SJCRH30 (cell line): ENCODE data around the gene LDLRAD4. TPM values are rescaled to one million over a fixed set of nuclear protein-coding genes. Genes with fewer than 3 reads are reported as not detected.

ENCODE experiments used
- DNase-seq, 2 experiments: peaks; one replicate each; pipeline ENCODE4 v3.0.0-alpha.2; 2015 to 2020
- H3K27ac ChIP-seq: fragments of 250-450 bp; sonication (Bioruptor Pico); 2 replicates; pipeline ENCODE4 v1.5.1; 2020; ENCODE audit warnings: mild to moderate bottlenecking, moderate library complexity
- H3K27me3 ChIP-seq: fragments of 250-450 bp; sonication (Bioruptor Pico); 2 replicates; pipeline ENCODE4 v1.5.1; 2020; ENCODE audit warnings: mild to moderate bottlenecking, moderate library complexity
- H3K36me3 ChIP-seq: fragments of 250-450 bp; sonication (Bioruptor Pico); 2 replicates; pipeline ENCODE4 v1.5.1; 2020; ENCODE audit warnings: mild to moderate bottlenecking, moderate library complexity
- H3K4me1 ChIP-seq: fragments of 250-450 bp; sonication (Bioruptor Pico); 2 replicates; pipeline ENCODE4 v1.5.1; 2020; ENCODE audit warnings: mild to moderate bottlenecking, moderate library complexity
- H3K4me3 ChIP-seq: fragments of 250-450 bp; sonication (Bioruptor Pico); 2 replicates; pipeline ENCODE4 v1.5.1; 2020; ENCODE audit warnings: mild to moderate bottlenecking, moderate library complexity
- H3K9me3 ChIP-seq: fragments of 250-450 bp; sonication (Bioruptor Pico); replicated peaks from 2 replicates; pipeline ENCODE4 v1.5.1; 2020; ENCODE audit warnings: mild to moderate bottlenecking, moderate library complexity
- total RNA-seq: library from RNA; depleted of rRNA; stranded (reverse); fragments of >200 nt; shearing (Covaris generic); gene quantifications from 2 replicates; pipeline ENCODE4 v1.2.3, GENCODE V29; 2014

The LDLRAD4 gene
- total RNA-seq, 1 experiment from 2014 or later, result 0.26 TPM

DNA sequence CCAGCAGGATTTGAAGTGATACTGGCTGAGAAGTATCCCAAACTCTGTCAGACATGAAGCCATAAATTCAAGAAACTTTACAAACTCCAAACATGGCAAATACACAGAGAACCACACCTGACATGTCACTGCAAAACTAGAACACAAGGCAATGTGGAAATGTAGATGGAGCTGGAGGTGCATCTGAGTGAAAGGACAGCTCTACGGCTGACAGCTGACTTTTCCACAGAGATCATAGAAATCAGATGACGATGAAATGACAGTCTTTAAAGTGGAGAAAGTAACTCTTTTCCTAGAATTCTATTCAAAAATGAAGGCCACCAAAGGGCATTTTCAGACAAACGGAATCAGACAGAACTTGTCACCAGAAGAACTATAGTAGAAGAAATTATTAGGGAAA, 97.5 kb downstream of the LDLRAD4 start:
- H3K27ac ChIP-seq, result no peak overlapping the region

DNA sequence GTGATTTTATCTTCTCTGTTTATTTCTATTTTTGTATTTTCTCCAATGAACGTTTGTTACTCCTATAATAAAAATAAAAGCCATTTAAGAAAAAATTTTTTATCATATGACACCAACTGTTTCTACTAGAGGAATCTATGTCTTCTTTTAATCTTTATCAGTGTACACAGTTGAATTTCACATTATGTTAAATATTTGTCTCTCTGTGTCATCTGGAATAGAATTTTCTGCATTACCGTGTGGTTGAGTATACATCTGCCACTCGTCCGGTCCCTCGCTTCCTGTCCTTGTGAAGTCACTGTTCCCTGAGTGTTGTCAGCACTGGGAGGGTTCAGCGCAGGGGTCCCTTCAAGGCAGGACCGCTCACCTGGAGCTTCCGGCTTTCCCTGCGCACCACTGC, 99.2 kb downstream of the LDLRAD4 start:
- no peak overlapping the region for H3K4me3 ChIP-seq
- H3K27ac ChIP-seq, result no peak overlapping the region
- H3K27me3 ChIP-seq, result no peaks in the 10 kb centered on the region
- H3K36me3 ChIP-seq, result no peaks in the 10 kb centered on the region
- H3K4me1 ChIP-seq, result no peaks in the 10 kb centered on the region
- no peak for DNase-seq
- H3K9me3 ChIP-seq, result no peaks in the 10 kb centered on the region

More for the DNA sequence above, 97.5 kb downstream of the LDLRAD4 start:
- Histone ChIP-seq H3K36me3 (no peaks in the 10 kb centered on the region), H3K4me3 (no peak overlapping the region), H3K27me3 (no peaks in the 10 kb centered on the region), H3K4me1 (no peaks in the 10 kb centered on the region), H3K9me3 (no peaks in the 10 kb centered on the region)
- DNase-seq, result no peak

DNA sequence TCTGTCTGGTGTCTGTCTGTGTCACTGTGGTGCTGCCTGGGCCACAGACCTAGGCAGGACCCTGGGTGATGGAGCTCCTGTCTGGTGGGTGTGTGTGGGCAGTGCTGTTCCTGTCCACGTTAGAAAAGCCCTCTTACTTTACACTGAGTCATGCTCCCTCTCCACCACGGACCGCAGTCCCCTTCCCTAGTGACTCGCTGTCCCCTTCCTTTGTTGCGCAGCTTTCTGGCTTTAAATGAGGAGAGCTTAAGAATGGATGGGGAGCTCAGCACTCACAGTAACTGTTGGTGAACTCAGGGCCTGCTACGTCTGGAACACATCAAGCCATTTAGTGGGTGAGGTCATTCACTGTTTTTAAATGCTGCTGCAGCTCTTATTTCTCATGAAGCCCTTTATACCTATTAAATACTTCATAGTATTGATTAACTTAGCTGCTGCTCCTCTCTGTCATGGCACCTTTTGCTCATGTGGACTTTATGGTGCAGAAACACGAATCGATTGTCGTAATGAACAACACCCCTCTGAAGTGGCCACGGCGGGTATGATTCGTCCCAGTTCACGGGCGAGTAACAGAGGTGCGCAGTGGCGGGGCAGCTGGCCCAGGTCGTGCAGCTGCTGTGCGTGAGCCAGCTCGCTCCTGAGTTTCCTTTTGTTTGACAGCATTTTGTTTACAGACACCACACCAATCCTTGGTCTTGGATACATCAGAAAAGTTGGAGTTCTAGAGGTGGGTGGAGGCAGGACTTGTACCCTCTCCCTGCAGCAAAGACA, 100.4 kb downstream of the LDLRAD4 start:
- H3K4me1 ChIP-seq, result no peaks in the 10 kb centered on the region
- H3K27ac ChIP-seq, result no peak overlapping the region
- no peaks in the 10 kb centered on the region for H3K27me3 ChIP-seq
- H3K9me3 ChIP-seq, result no peaks in the 10 kb centered on the region
- DNase-seq, result no peak
- no peak overlapping the region for H3K4me3 ChIP-seq
- no peaks in the 10 kb centered on the region for H3K36me3 ChIP-seq

DNA sequence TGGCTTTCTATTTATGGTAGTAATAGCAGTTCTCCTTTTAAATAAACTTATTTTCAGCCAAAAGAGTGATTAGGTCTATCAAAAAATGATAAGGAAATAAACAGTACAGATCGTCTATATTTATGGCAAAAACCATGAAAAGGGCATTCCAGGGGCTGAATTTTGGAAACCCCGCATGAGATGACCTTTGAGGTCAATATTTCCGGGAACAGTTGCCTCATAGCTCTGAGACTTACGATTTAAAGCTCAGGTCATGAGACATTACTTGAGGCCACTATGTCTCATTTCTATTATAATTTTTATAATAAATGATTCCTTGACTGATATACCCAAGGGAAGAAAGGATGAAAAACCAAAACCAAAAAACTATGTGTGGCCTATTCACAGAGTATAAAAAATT, 101.1 kb downstream of the LDLRAD4 start:
- Histone ChIP-seq H3K4me3 (no peak overlapping the region), H3K36me3 (no peaks in the 10 kb centered on the region), H3K9me3 (no peaks in the 10 kb centered on the region), H3K4me1 (no peaks in the 10 kb centered on the region), H3K27me3 (no peaks in the 10 kb centered on the region), H3K27ac (no peak overlapping the region)
- no peak for DNase-seq

DNA sequence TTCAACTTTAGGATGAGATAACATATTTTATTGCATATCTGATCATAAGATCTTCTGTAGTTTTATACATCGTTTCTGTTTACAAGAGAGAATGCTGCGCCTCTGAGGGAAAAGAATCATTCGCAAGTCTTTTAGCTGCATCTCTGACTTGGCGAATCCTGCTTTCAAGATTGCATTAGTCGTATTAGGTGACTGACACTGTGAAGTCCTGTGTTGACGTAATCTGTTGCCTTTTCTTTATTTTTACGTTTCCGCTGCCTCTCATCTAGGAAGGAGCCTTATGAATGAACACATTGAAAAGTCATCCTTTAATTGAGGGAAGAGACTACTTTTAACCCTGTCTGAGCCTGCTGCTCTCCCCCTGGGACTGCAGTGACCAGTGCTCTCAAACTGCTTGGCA, 101.5 kb downstream of the LDLRAD4 start:
- Histone ChIP-seq H3K9me3 (no peaks in the 10 kb centered on the region), H3K4me3 (no peak overlapping the region), H3K4me1 (no peaks in the 10 kb centered on the region), H3K36me3 (no peaks in the 10 kb centered on the region), H3K27me3 (no peaks in the 10 kb centered on the region), H3K27ac (no peak overlapping the region)
- DNase-seq, result no peak

DNA sequence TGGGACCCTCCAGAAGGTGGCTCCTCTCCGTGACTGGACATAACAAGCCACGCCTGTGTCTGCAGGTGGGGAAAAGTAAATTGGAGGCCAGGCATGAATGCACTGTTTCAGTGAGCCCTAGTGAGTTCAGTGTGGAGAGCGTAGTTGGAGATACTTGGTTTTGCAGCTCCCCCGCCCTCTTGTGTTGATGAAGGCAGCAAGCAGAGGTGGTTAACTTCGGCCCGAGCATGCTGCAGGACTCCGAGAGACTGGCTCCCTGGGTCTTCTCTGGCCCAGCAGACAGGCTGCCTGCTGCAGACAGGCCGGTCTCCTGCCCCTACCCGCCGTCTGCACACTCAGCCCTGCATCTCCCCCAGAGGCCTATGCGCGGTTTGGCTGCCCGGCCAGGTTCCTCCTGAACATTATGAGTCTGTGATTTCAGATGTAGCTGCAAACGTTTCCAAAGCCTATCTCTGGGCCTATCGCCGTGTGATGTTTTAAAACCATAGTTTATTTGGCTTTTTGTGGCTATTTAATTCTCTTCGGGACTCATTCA, 102.4 kb downstream of the LDLRAD4 start:
- Histone ChIP-seq H3K36me3 (no peaks in the 10 kb centered on the region), H3K9me3 (no peaks in the 10 kb centered on the region), H3K27ac (no peak overlapping the region), H3K4me3 (no peak overlapping the region), H3K27me3 (no peaks in the 10 kb centered on the region), H3K4me1 (no peaks in the 10 kb centered on the region)
- DNase-seq, result no peak

DNA sequence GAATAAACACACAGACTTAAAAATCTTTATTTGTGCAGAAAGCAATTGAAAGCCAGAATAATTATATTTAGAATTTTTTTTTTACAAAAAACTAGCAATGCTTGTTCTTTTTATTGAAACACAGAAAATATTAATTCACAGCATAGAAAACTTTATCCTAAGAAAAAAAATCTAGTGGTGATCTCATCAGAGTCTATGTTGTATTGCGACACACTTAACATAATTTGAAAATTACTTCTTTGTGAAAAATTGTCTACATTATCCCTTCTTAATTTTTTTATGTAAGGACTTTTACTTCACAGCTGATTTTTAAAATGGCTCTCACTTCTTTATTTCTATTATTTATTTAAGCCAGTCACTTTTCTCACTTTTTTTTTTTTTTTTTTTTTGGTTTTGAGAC, 103.4 kb downstream of the LDLRAD4 start:
- Histone ChIP-seq H3K27me3 (no peaks in the 10 kb centered on the region), H3K36me3 (no peaks in the 10 kb centered on the region), H3K4me1 (no peaks in the 10 kb centered on the region), H3K9me3 (no peaks in the 10 kb centered on the region), H3K27ac (no peak overlapping the region), H3K4me3 (no peak overlapping the region)
- no peak for DNase-seq

DNA sequence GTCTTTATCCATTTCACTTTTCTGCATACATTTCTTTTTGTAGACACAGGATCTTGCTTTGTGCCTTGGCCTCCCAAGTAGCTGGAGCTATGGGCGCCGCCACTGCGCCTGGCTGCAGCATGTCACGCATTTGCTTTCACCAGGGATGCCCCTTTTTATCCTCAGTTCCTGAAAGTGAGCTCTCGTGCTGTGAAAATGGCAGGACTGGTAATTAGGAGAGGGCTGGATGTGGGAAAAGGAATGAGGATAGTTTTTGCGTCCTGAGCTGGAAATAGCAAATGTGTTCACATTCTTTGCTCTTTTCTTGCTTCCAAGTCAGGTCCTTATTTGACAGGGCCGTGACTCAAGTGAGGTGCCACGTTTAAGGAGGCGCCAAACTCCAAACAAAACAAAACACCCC, 104.6 kb downstream of the LDLRAD4 start:
- H3K36me3 ChIP-seq, result no peaks in the 10 kb centered on the region
- H3K4me1 ChIP-seq, result no peaks in the 10 kb centered on the region
- no peaks in the 10 kb centered on the region for H3K27me3 ChIP-seq
- DNase-seq, result no peak
- H3K9me3 ChIP-seq, result no peaks in the 10 kb centered on the region
- H3K27ac ChIP-seq, result no peak overlapping the region
- H3K4me3 ChIP-seq, result no peak overlapping the region

DNA sequence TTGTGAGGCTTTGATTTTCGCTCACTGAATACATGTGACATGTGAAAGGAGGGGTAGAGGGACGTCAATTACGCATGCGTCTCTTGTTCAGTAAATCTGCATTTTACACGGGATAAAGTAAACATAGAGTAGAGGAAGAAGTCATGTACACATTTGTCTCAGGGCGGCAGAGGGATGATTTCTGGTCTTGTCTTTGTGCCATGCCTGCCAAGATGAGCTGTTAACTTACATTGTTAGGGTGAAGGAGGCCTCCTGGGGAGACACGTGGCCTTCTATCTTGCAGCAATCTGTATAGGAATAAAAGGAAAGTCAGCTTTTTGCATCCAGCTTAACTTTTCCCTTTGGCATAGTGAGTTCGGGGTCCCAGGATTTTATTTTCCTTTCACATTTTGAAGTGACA, 106.3 kb downstream of the LDLRAD4 start:
- no peaks in the 10 kb centered on the region for H3K4me1 ChIP-seq
- DNase-seq, result no peak
- no peaks in the 10 kb centered on the region for H3K36me3 ChIP-seq
- H3K9me3 ChIP-seq, result no peaks in the 10 kb centered on the region
- H3K27ac ChIP-seq, result no peak overlapping the region
- no peaks in the 10 kb centered on the region for H3K27me3 ChIP-seq
- no peak overlapping the region for H3K4me3 ChIP-seq

DNA sequence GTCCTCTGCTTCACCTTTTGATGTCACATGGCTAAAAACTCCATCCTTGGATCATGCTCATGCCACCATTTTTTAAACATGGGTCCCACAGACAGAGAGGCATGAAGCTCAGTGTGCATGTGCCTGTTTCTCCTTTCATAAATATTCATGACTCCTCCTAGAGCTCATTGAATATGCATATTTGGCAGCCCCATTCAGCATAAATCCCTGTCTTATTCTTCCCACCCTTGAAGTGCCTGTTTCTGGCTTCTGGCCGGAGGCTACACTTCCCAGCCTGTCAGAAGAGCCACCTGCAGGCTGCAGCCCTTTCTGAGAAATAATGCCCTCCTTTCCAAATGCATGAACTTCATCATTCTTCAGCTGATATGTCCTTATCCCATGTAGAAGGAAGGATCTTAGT, 109.7 kb downstream of the LDLRAD4 start:
- H3K4me3 ChIP-seq, result no peak overlapping the region
- H3K36me3 ChIP-seq, result no peaks in the 10 kb centered on the region
- H3K27me3 ChIP-seq, result no peaks in the 10 kb centered on the region
- DNase-seq, result no peak
- H3K4me1 ChIP-seq, result no peaks in the 10 kb centered on the region
- no peak overlapping the region for H3K27ac ChIP-seq
- H3K9me3 ChIP-seq, result no peaks in the 10 kb centered on the region

DNA sequence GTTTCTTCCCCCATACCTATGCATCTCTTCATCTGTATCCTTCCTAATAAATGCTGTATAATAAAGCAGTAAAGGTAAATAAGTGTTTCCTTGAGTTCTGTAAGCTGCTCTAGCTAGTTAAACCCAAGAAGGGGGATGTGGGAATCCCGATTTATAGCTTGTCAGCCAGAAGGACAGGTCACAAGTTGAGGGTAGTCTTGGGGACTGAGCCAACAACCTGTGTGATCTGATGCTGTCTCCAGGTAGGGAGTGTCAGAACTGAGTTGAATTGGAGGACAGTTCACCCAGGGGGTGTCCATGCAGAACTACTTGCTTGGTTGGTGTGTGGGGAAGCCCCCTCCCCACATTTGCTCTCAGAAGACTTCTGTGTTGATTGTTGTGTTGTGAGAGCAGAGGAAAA, 112.4 kb downstream of the LDLRAD4 start:
- no peak for DNase-seq
- Histone ChIP-seq H3K27me3 (no peaks in the 10 kb centered on the region), H3K4me1 (no peaks in the 10 kb centered on the region), H3K9me3 (no peaks in the 10 kb centered on the region), H3K27ac (no peak overlapping the region), H3K36me3 (no peaks in the 10 kb centered on the region), H3K4me3 (no peak overlapping the region)

DNA sequence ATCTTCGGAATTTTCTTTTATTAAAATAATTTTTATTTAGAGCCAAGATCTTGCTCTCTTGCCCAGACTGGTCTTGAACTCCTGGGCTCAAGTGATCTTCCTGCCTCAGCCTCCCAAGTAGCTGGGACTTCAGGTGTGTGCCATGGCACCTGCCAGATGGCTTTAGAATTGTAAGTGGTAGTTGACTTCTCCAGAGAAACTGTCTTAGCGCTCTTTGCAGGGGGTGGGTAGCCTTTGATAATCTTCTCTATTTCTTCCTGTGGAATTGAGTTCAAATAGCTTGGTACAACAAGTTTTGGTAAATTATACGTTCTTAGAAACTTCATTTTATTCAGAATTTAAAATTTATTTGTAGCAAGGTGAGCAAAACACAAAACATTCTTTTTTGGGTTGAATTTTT, 113.3 kb downstream of the LDLRAD4 start:
- Histone ChIP-seq H3K4me1 (no peaks in the 10 kb centered on the region), H3K4me3 (no peak overlapping the region), H3K9me3 (no peaks in the 10 kb centered on the region), H3K36me3 (no peaks in the 10 kb centered on the region), H3K27me3 (no peaks in the 10 kb centered on the region), H3K27ac (no peak overlapping the region)
- no peak for DNase-seq

DNA sequence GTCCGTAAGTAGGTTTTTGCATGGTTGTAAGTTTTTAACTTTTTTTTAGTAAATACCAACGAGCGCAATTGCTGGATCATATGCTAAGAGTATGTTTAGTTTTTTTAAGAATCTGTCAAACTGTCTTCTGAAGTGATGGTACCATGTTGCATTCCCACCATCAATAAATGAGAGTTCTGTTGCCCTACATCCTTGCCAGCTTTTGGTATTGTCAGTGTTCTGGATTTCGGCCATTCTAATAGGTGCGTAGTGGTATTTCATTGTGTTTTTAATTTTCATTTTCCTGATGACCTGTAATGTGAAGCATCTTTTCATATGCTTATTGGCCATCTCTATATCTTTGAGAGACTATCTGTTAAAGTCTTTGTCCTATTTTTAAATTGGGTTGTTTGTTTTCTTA, 114.3 kb downstream of the LDLRAD4 start:
- Histone ChIP-seq H3K4me1 (no peaks in the 10 kb centered on the region), H3K27me3 (no peaks in the 10 kb centered on the region), H3K4me3 (no peak overlapping the region), H3K9me3 (no peaks in the 10 kb centered on the region), H3K27ac (no peak overlapping the region), H3K36me3 (no peaks in the 10 kb centered on the region)
- DNase-seq, result no peak

DNA sequence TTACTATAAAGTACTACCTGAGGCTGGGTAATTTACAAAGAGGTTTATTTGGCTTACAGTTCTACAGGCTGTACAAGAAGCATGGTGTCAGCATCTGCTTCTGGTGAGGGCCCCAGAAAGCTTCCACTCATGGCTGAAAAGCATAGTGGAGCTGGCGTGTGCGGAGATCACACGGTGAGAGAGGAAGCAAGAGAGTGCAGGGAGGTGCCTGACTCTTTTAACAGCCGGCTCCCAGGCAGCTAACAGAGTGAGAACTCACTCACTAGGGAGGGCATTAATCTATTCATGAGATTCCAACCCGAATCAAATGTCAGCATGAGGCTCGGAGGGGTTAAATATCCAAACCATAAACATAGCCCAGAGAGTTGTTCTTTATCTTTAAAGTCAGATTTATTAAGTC, 117.3 kb downstream of the LDLRAD4 start:
- H3K9me3 ChIP-seq, result no peaks in the 10 kb centered on the region
- H3K27me3 ChIP-seq, result no peaks in the 10 kb centered on the region
- H3K4me1 ChIP-seq, result no peaks in the 10 kb centered on the region
- H3K27ac ChIP-seq, result no peak overlapping the region
- no peak for DNase-seq
- no peak overlapping the region for H3K4me3 ChIP-seq
- H3K36me3 ChIP-seq, result no peaks in the 10 kb centered on the region

DNA sequence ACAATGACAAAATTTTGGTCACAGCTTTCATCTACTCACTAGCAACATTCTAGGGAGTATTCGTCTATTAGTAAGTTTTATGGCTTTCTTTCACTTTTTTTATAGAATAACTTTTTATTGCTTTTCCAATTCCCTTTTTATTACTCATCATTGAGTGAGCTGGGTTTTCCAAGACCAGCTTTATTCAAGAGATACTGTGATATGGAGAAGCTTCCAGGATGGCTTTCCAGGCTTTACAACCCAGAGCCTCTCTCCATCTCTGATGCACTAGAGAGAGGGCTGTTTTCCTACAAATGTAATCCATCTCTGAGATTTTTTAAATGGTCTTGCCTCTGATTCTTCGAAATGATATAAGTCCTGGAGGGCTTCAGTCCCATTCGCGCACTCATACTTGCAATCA, 118.3 kb downstream of the LDLRAD4 start:
- no peak for DNase-seq
- no peaks in the 10 kb centered on the region for H3K27me3 ChIP-seq
- no peak overlapping the region for H3K4me3 ChIP-seq
- H3K36me3 ChIP-seq, result no peaks in the 10 kb centered on the region
- no peaks in the 10 kb centered on the region for H3K9me3 ChIP-seq
- no peak overlapping the region for H3K27ac ChIP-seq
- H3K4me1 ChIP-seq, result no peaks in the 10 kb centered on the region

DNA sequence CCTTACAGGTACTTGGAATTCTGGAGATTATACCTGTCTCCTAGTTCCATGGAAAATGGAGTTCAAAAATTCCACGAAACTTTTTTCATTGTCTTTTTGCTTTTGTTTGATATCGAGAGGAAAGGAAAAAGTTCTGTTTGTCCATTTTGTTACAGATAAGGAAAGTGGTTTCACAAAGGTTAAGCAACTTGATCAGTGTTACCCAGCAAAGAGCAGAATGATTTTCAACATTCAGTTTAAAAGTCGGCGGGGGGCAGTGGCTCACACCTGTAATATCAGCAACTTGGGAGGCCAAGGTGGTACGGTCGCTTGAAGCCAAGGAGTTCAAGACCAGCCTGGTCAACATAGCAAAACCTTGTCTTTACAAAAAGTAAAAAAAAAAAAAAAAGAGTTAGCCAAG, 118.8 kb downstream of the LDLRAD4 start:
- Histone ChIP-seq H3K4me3 (no peak overlapping the region), H3K9me3 (no peaks in the 10 kb centered on the region), H3K27me3 (no peaks in the 10 kb centered on the region), H3K27ac (no peak overlapping the region), H3K36me3 (no peaks in the 10 kb centered on the region), H3K4me1 (no peaks in the 10 kb centered on the region)
- no peak for DNase-seq
